Caco-2 (cell line): Measurements from ENCODE around the gene KIAA1755. TPM values are rescaled to one million over a fixed set of nuclear protein-coding genes. Genes with fewer than 3 reads are reported as not detected.
A peak's percentile ranks its signal among the peaks of the same experiment; 100 is the strongest.

ENCODE experiments used
- BruUV-seq: library from RNA; stranded (reverse); fragments of 400-500 nt; replicated peaks from 2 replicates; lab custom pipeline; 2021; lab: Mats Ljungman, UMichigan
- CTCF ChIA-PET: fragments of 300-600 bp; sonication (Branson Sonifier 250); formaldehyde crosslinking; loops from one replicate; lab custom pipeline; 2022; ENCODE audit warnings: antibody characterized with exemption; lab: Charles Lee
- POLR2A ChIA-PET: fragments of 300-600 bp; sonication (Branson Sonifier 250); formaldehyde crosslinking; loops from one replicate; lab custom pipeline; 2022; ENCODE audit warnings: antibody characterized with exemption; lab: Charles Lee
- DNase-seq, 2 experiments: peaks; one replicate each; pipeline versions ENCODE4 v3.0.0 to v3.0.0-alpha.2; 2020 to 2022
- H3K27me3 ChIP-seq: replicated peaks from 2 replicates; pipeline ENCODE4 v1.6.0; 2011; ENCODE audit warnings: low read length; ENCODE audit not compliant: control insufficient read depth, insufficient read depth
- H3K36me3 ChIP-seq: 2 replicates; pipeline ENCODE4 v1.5.1; 2011; ENCODE audit warnings: low read length; ENCODE audit not compliant: control insufficient read depth, insufficient read depth
- H3K4me1 ChIP-seq: fragments of 250-450 bp; sonication (Bioruptor Pico); 2 replicates; pipeline ENCODE4 v1.5.1; 2020; ENCODE audit warnings: mild to moderate bottlenecking
- H3K4me3 ChIP-seq: 2 replicates; pipeline ENCODE4 v1.5.1; 2011; ENCODE audit warnings: low read depth, mild to moderate bottlenecking, control low read depth, low read length
- H3K9me3 ChIP-seq: fragments of 250-450 bp; sonication (Bioruptor Pico); 2 replicates; pipeline ENCODE4 v1.5.1; 2020; ENCODE audit warnings: mild to moderate bottlenecking, moderate library complexity
- H3K27ac Mint-ChIP-seq: one replicate; pipeline ENCODE4 v1.8.0; 2022; ENCODE audit warnings: mixed read lengths; ENCODE audit not compliant: unreplicated experiment
- H3K27me3 Mint-ChIP-seq: one replicate; pipeline ENCODE4 v1.8.0; 2022; ENCODE audit warnings: mixed read lengths; ENCODE audit not compliant: insufficient read depth, unreplicated experiment
- H3K36me3 Mint-ChIP-seq: one replicate; pipeline ENCODE4 v1.8.0; 2022; ENCODE audit warnings: mild to moderate bottlenecking, mixed read lengths; ENCODE audit not compliant: insufficient read depth, unreplicated experiment
- H3K4me1 Mint-ChIP-seq: one replicate; pipeline ENCODE4 v1.8.0; 2022; ENCODE audit warnings: low read depth, mixed read lengths; ENCODE audit not compliant: unreplicated experiment
- H3K4me3 Mint-ChIP-seq: one replicate; pipeline ENCODE4 v1.8.0; 2022; ENCODE audit warnings: mild to moderate bottlenecking, moderate library complexity, mixed read lengths; ENCODE audit not compliant: unreplicated experiment
- H3K9me3 Mint-ChIP-seq: one replicate; pipeline ENCODE4 v1.8.0; 2022; ENCODE audit warnings: mixed read lengths; ENCODE audit not compliant: unreplicated experiment
- intact Hi-C: fragments of 100-400 bp; cut with micrococcal nuclease; formaldehyde crosslinking; loops from one replicate; pipeline ENCODE4 v1.10.0; 2022; ENCODE audit not compliant: unreplicated experiment
- total RNA-seq: library from RNA; stranded (reverse); gene quantifications from 2 replicates; pipeline ENCODE4 v1.2.3, GENCODE V29; 2022
- TF ChIP-seq, protein P1 (sequence below), 2 experiments: fragments of 200-600 bp in 1 of 2; IDR thresholded peaks; 1 replicate in 1 of 2; 2 replicates in 1 of 2; pipeline versions ENCODE4 v1.5.1 to v1.8.0; 2011 to 2022; ENCODE audit warnings: antibody characterized with exemption in 1 of 2, control low read depth in 1 of 2, inconsistent platforms in 1 of 2, low read depth in 1 of 2, low read length in 1 of 2, mild to moderate bottlenecking in 1 of 2, moderate library complexity in 1 of 2; ENCODE audit not compliant: insufficient read depth in 1 of 2, severe bottlenecking in 1 of 2, unreplicated experiment in 1 of 2

KIAA1755 gene
- total RNA-seq, 1 experiment from 2014 or later: 0.20 TPM

DNA sequence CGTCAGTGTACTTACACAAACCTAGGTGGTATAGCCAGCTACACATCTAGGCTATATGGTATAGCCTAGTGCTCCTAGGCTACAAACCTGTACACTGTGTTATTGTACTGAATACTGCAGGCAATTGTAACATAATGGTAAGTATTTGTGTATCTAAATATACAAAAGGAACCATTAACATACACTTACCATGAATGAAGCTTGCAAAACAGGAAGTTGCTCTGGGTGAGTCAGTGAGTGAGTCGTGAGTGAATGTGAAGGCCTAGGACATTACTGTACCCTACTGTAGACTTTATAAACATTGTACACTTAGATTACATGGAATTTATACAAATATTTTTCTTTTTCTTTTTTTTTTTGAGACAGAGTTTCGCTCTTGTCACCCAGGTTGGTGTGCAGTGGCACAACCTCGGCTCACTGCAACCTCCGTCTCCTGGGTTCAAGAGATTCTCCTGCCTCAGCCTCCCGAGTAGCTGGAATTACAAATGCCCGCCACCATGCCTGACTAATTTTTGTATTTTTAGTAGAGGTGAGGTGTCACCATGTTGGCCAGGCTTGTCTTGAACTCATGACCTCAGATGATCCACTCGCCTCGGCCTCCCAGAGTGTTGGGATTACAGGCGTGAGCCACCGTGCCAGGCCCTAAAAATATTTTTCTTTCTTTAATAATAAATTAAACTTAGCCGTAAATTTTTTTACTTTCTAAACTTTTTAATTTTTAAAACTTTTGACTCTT is 15.4 kb upstream of the KIAA1755 start:
- no peak overlapping the region for H3K4me3 Mint-ChIP-seq
- no peak overlapping the region for H3K4me3 ChIP-seq
- peaks cover 5% of the 10 kb centered on the region for H3K9me3 ChIP-seq
- H3K27me3 Mint-ChIP-seq: no peaks in the 10 kb centered on the region
- CTCF ChIA-PET: interaction anchor here (0.5 to 0.6 kb wide), 2 partner anchors 283 to 481 kb away, joined by 3 to 4 read pairs; no protein-coding TSS in a partner anchor
- TF ChIP-seq, protein P1, sequence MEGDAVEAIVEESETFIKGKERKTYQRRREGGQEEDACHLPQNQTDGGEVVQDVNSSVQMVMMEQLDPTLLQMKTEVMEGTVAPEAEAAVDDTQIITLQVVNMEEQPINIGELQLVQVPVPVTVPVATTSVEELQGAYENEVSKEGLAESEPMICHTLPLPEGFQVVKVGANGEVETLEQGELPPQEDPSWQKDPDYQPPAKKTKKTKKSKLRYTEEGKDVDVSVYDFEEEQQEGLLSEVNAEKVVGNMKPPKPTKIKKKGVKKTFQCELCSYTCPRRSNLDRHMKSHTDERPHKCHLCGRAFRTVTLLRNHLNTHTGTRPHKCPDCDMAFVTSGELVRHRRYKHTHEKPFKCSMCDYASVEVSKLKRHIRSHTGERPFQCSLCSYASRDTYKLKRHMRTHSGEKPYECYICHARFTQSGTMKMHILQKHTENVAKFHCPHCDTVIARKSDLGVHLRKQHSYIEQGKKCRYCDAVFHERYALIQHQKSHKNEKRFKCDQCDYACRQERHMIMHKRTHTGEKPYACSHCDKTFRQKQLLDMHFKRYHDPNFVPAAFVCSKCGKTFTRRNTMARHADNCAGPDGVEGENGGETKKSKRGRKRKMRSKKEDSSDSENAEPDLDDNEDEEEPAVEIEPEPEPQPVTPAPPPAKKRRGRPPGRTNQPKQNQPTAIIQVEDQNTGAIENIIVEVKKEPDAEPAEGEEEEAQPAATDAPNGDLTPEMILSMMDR (IDR thresholded peaks at IDR 0.05; ENCODE audit: insufficient read depth in 1 of 2, low read depth in 1 of 2, low read length in 1 of 2, severe bottlenecking in 1 of 2, unreplicated experiment in 1 of 2): no peak
- H3K4me1 Mint-ChIP-seq: no peaks in the 10 kb centered on the region
- H3K4me1 ChIP-seq: no peaks in the 10 kb centered on the region
- peaks cover 18% of the 10 kb centered on the region for H3K9me3 Mint-ChIP-seq
- H3K27me3 ChIP-seq: no peaks in the 10 kb centered on the region
- H3K27ac Mint-ChIP-seq: no peak overlapping the region
- BruUV-seq: no TSS peak
- POLR2A ChIA-PET: no interaction called here
- no peaks in the 10 kb centered on the region for H3K36me3 ChIP-seq
- no peaks in the 10 kb centered on the region for H3K36me3 Mint-ChIP-seq
- intact Hi-C loops: no loop called here
- peak in 1 of 2 experiments; percentile 30 for DNase-seq

DNA sequence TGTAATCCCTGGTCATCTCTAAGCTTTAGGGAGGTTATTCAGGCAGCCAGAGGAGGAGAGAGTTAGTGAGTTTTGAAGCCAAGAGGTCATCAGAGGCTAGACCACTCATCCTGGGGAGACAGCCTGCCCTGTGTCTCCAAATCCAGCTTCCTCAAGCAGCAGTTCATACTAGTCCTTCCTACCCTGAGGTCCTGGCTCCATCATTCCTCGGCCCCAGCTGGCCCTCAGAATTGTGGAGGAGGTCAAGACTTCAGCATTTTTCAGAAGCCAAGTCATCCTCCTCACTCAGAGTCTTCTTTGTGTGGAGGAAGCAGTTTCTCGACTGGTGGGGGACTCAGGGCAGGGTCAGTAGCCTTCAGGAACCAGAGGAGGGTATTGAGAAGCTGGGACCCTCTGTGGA is 12.4 kb upstream of the KIAA1755 start:
- TF ChIP-seq, protein P1 (IDR thresholded peaks at IDR 0.05; ENCODE audit: insufficient read depth in 1 of 2, low read depth in 1 of 2, low read length in 1 of 2, severe bottlenecking in 1 of 2, unreplicated experiment in 1 of 2): no peak
- H3K9me3 ChIP-seq: peaks cover 5% of the 10 kb centered on the region; the same call in 1 of the 2 replicates
- Mint-ChIP-seq H3K9me3 (no peaks in the 10 kb centered on the region), H3K27ac (no peak overlapping the region), H3K27me3 (peaks cover 7% of the 10 kb centered on the region), H3K4me1 (no peaks in the 10 kb centered on the region), H3K36me3 (no peaks in the 10 kb centered on the region), H3K4me3 (no peak overlapping the region)
- H3K4me3 ChIP-seq: no peak overlapping the region
- POLR2A ChIA-PET: no interaction called here
- CTCF ChIA-PET: no interaction called here
- H3K36me3 ChIP-seq: no peaks in the 10 kb centered on the region
- intact Hi-C loops: no loop called here
- no peaks in the 10 kb centered on the region for H3K27me3 ChIP-seq
- peak in 1 of 2 experiments; percentile 32 for DNase-seq
- BruUV-seq: no TSS peak
- H3K4me1 ChIP-seq: no peaks in the 10 kb centered on the region

- Mint-ChIP-seq H3K36me3 (no peaks in the 10 kb centered on the region), H3K9me3 (no peaks in the 10 kb centered on the region), H3K4me1 (no peaks in the 10 kb centered on the region), H3K4me3 (no peak overlapping the region), H3K27ac (no peak overlapping the region), H3K27me3 (peaks cover 7% of the 10 kb centered on the region)
- no TSS peak for BruUV-seq
- ChIA-PET CTCF (no interaction called here), POLR2A (no interaction called here)
- peaks cover 5% of the 10 kb centered on the region; the same call in 1 of the 2 replicates for H3K9me3 ChIP-seq
- H3K4me3 ChIP-seq: no peak overlapping the region
- intact Hi-C loops: no loop called here
- peak in 1 of 2 experiments; percentile 29 for DNase-seq
- H3K4me1 ChIP-seq: no peaks in the 10 kb centered on the region
- no peaks in the 10 kb centered on the region for H3K27me3 ChIP-seq
- no peaks in the 10 kb centered on the region for H3K36me3 ChIP-seq
- TF ChIP-seq, protein P1 (IDR thresholded peaks at IDR 0.05; ENCODE audit: insufficient read depth in 1 of 2, low read depth in 1 of 2, low read length in 1 of 2, severe bottlenecking in 1 of 2, unreplicated experiment in 1 of 2): no peak
Measured at GRCh38 chr20:38272398-38272797, 11.9 kb upstream of the KIAA1755 start.
